Body of pancreas (tissue), 4 donors: ENCODE results near the gene CTTNBP2. TPM values are rescaled to one million over a fixed set of nuclear protein-coding genes. Genes with fewer than 3 reads are reported as not detected.

Source experiments
- ATAC-seq: fragments of 150-250 bp; one replicate; pipeline ENCODE4 v1.9.1; 2016
- DNase-seq, 4 donors: peaks; one replicate each; pipeline ENCODE4 v3.0.0-alpha.2; 2019
- H3K27ac ChIP-seq, 4 donors: fragments of 200-600 bp; sonication (generic); 1 replicate in 3 of 4; 2 replicates in 1 of 4; pipeline versions ENCODE4 v1.5.1 to v1.6.1; 2016 to 2019; ENCODE audit warnings: mild to moderate bottlenecking in 1 of 4, mixed read lengths in 1 of 4, moderate library complexity in 1 of 4
- H3K27me3 ChIP-seq, 2 donors: fragments of 200-600 bp; sonication (generic); one replicate each; pipeline ENCODE4 v1.6.0; 2016; ENCODE audit warnings: mild to moderate bottlenecking in 1 of 2
- H3K36me3 ChIP-seq, 2 donors: fragments of 200-600 bp; sonication (generic); replicated peaks in 1 of 2; 2 replicates each; pipeline ENCODE4 v1.5.1; 2016; ENCODE audit warnings: low read depth in 2 of 2; ENCODE audit not compliant: insufficient read depth in 1 of 2
- H3K4me1 ChIP-seq: fragments of 200-600 bp; sonication (generic); one replicate; pipeline ENCODE4 v1.6.0; 2016
- H3K4me3 ChIP-seq, 2 donors: fragments of 200-600 bp; sonication (generic); 1 replicate in 1 of 2; 2 replicates in 1 of 2; pipeline ENCODE4 v1.5.1; 2016 to 2019
- H3K9me3 ChIP-seq, 3 donors: fragments of 200-600 bp; sonication (generic); 1 replicate in 2 of 3; 2 replicates in 1 of 3; pipeline ENCODE4 v1.5.1; 2016
- POLR2A ChIP-seq, 3 donors: fragments of 450-650 bp; IDR thresholded peaks; one replicate each; pipeline ENCODE4 v1.6.1; 2016; ENCODE audit warnings: antibody characterized with exemption in 3 of 3, mild to moderate bottlenecking in 2 of 3
- WGBS, 2 donors: methylation state at CpG; one replicate each; pipeline ENCODE4 v1.1.5; 2017; 5-methylcytosine and 5-hydroxymethylcytosine counted together
- intact Hi-C: fragments of 100-400 bp; cut with DNase I; formaldehyde crosslinking; loops from one replicate; pipeline ENCODE4 v1.15.1; 2023
- total RNA-seq, 2 donors: library from RNA; depleted of rRNA; stranded (reverse); fragments of >200 nt; gene quantifications; one replicate each; pipeline ENCODE4 v1.1.0, GENCODE V29; 2016
- TF ChIP-seq, protein P1 (sequence below), 7 experiments: fragments of 450-650 bp in 4 of 7; fragments of 200-600 bp in 3 of 7; sonication (generic) in 3 of 7; IDR thresholded peaks; one replicate each; pipeline ENCODE4 v1.5.1; 2016 to 2019; ENCODE audit warnings: antibody characterized with exemption in 7 of 7

Gene CTTNBP2
- total RNA-seq, 2 donors from 2014 or later, result 18.5 to 25.7 TPM

DNA sequence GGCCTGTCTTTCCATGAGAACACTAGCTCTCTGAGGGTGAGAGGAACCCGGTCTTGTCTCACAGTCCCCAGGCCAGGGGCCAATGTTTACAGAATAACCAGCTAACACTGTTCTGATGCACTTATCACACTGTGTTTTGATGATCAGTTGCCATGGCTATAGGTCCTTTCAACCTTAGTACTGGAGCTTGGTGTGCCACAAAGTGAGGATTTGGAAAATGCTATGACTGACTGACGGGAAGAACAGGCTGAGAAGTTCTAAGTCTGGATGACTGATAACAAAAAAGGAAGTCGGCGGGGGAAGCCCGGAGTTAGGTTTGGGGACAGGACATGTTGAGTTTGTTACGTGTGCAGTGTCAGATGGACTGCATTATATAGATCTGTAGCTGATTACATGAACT, 141.8 kb downstream of the CTTNBP2 start:
- WGBS, 2 donors, result 57 to 72% methylated on average over 6 of the region's 6 CpGs
- intact Hi-C loops, result no loop called here
- peak in 1 of 4 donors; percentile 7 for DNase-seq
- H3K4me3 ChIP-seq, result no peak overlapping the region
- no peak for ATAC-seq
- no peaks in the 10 kb centered on the region for H3K9me3 ChIP-seq
- TF ChIP-seq, protein P1, sequence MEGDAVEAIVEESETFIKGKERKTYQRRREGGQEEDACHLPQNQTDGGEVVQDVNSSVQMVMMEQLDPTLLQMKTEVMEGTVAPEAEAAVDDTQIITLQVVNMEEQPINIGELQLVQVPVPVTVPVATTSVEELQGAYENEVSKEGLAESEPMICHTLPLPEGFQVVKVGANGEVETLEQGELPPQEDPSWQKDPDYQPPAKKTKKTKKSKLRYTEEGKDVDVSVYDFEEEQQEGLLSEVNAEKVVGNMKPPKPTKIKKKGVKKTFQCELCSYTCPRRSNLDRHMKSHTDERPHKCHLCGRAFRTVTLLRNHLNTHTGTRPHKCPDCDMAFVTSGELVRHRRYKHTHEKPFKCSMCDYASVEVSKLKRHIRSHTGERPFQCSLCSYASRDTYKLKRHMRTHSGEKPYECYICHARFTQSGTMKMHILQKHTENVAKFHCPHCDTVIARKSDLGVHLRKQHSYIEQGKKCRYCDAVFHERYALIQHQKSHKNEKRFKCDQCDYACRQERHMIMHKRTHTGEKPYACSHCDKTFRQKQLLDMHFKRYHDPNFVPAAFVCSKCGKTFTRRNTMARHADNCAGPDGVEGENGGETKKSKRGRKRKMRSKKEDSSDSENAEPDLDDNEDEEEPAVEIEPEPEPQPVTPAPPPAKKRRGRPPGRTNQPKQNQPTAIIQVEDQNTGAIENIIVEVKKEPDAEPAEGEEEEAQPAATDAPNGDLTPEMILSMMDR (IDR thresholded peaks at IDR 0.05), result no peak
- no peak for TF ChIP-seq POLR2A (IDR thresholded peaks at IDR 0.05)
- H3K27me3 ChIP-seq, result no peaks in the 10 kb centered on the region
- H3K27ac ChIP-seq, result no peak overlapping the region
- peaks cover 9% of the 10 kb centered on the region for H3K4me1 ChIP-seq
- peaks cover 0 to 2% of the 10 kb centered on the region in 2 donors for H3K36me3 ChIP-seq

DNA sequence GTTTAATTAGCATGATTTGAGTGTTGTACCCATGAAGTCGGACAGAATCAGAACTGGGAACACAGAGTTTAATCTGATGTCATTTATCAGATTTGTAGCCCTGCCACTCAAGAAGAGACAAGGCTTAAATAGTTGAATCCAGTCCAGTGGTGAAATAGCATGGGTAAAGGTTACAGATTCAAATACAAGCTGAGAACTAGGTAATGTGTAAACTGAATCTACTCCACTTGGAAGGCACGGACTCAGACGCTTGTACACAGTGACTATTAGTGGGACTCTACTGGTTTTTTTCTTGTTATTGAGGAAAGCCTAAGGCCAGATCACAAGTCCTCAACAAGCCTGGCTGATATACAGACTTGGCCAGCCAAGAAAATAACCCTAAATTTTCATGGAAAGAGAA, 142.9 kb downstream of the CTTNBP2 start:
- H3K36me3 ChIP-seq, result peaks cover 0 to 2% of the 10 kb centered on the region in 2 donors
- H3K4me3 ChIP-seq, result no peak overlapping the region
- TF ChIP-seq, protein P1 (IDR thresholded peaks at IDR 0.05), result no peak
- no peak for TF ChIP-seq POLR2A (IDR thresholded peaks at IDR 0.05)
- WGBS, 2 donors, result 56 to 69% methylated on average over 3 of the region's 3 CpGs
- intact Hi-C loops, result no loop called here
- peaks cover 9% of the 10 kb centered on the region for H3K4me1 ChIP-seq
- peak overlapping the region in 1 of 4 donors; percentile 24 for H3K27ac ChIP-seq
- no peaks in the 10 kb centered on the region for H3K27me3 ChIP-seq
- no peaks in the 10 kb centered on the region for H3K9me3 ChIP-seq
- ATAC-seq (peak; percentile 13), DNase-seq (no peak)

DNA sequence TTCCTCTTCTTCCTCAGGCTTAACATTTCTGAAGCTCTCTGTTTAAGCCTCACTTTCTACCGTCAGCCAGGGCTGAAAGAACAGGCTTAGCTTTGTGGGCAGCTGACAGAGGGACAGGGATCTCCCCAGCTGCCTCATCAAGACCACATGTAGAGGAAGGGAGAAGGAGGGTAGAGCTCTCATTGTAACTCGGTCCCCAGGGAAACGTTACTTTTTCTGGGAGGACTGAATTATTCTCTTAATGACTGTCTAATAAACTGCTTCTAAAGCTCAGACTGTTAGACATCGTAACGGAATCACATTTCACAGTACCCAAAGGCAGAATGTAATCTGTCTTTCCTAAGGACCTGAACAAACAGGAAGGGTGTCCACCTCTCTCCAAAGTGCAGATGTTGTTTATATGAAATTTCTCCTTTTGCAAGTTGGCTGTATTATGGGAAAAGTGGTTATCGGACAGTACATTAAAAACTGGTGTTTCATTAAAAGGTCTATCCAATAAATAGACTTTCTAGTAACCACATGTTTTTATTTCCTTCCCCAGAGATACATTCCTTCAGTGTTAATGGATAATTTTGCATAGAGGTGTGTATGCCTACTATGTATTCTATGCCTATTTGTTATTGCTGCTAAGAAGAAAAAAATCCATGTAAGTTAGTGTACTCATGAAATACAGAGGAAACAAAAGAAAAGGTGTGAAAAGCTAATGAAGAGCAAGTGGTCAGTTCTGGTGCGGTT, 144.2 kb downstream of the CTTNBP2 start:
- intact Hi-C loops, result no loop called here
- no peak for TF ChIP-seq POLR2A (IDR thresholded peaks at IDR 0.05)
- TF ChIP-seq, protein P1 (IDR thresholded peaks at IDR 0.05), result no peak
- peaks cover 0 to 2% of the 10 kb centered on the region in 2 donors for H3K36me3 ChIP-seq
- H3K4me3 ChIP-seq, result no peak overlapping the region
- H3K4me1 ChIP-seq, result peaks cover 9% of the 10 kb centered on the region
- WGBS, 2 donors, result 51 to 52% methylated on average over 7 of the region's 7 CpGs
- H3K9me3 ChIP-seq, result no peaks in the 10 kb centered on the region
- peak overlapping the region in 2 of 4 donors; percentile 3 to 22 for H3K27ac ChIP-seq
- DNase-seq (no peak), ATAC-seq (peak; percentile 35)
- no peaks in the 10 kb centered on the region for H3K27me3 ChIP-seq

DNA sequence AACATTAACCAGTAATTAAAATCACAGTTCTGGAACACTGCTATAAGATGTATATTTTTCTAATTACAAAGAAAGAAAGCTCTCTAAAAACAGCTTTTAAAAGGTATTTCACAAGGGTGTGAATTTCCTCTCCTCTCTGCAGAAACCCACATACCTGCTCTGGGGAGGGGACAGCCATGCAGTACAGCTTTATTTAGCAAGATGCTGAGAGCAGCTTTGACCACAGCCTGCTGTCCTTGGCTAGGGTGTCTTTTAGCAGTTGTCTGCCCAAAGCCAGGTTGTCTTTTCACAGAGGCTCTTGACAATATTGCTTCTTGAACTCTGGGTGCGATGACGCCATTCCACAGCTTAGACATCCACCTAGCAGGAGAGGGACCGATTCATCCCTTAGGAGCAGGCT, 148.3 kb downstream of the CTTNBP2 start:
- Histone ChIP-seq H3K4me3 (no peak overlapping the region), H3K36me3 (no peaks in the 10 kb centered on the region), H3K4me1 (peaks cover 5% of the 10 kb centered on the region), H3K9me3 (no peaks in the 10 kb centered on the region), H3K27me3 (no peaks in the 10 kb centered on the region), H3K27ac (no peak overlapping the region)
- TF ChIP-seq, protein P1 (IDR thresholded peaks at IDR 0.05), result no peak
- no peak for TF ChIP-seq POLR2A (IDR thresholded peaks at IDR 0.05)
- DNase-seq (no peak), ATAC-seq (no peak)
- intact Hi-C loops, result no loop called here
- WGBS, 2 donors, result 82 to 90% methylated on average over 3 of the region's 3 CpGs

- ATAC-seq, result no peak
- WGBS, 2 donors, result 66 to 71% methylated on average over 3 of the region's 3 CpGs
These were observed 153.9 kb downstream of the CTTNBP2 start for GRCh38 chr7:117719377-117719776.

More at GRCh38 chr7:117719377-117719776, 153.9 kb downstream of the CTTNBP2 start:
- H3K36me3 ChIP-seq, result no peaks in the 10 kb centered on the region
- intact Hi-C loops, result no loop called here
- no peak for DNase-seq
- H3K9me3 ChIP-seq, result no peaks in the 10 kb centered on the region
- TF ChIP-seq POLR2A (IDR thresholded peaks at IDR 0.05), result no peak
- TF ChIP-seq, protein P1 (IDR thresholded peaks at IDR 0.05), result no peak
- peaks cover 21% of the 10 kb centered on the region for H3K4me1 ChIP-seq
- no peak overlapping the region for H3K27ac ChIP-seq
- no peak overlapping the region for H3K4me3 ChIP-seq
- H3K27me3 ChIP-seq, result no peaks in the 10 kb centered on the region
